A204.1 (cell line): ENCODE data around the gene FBXL16.

Experiments
- FAIRE-seq: peaks from 2 replicates; lab custom pipeline; 2012; peaks lifted over from hg19 to GRCh38; lab: Jason Lieb, UNC

Gene FBXL16

GRCh38 chr16:676565-676902 lies 29.1 kb downstream of the FBXL16 start:
- no peak for FAIRE-seq

- FAIRE-seq: no peak
Observed at GRCh38 chr16:675884-676564, 29.6 kb downstream of the FBXL16 start.

- FAIRE-seq: no peak
Observed at GRCh38 chr16:674968-675883, 30.4 kb downstream of the FBXL16 start, which contains the start of gene RHBDL1. TSS of gene RHBDL1 (plus strand) at chr16:675671. CDS start at chr16:675791, 120 bp downstream.

GRCh38 chr16:674214-674881 lies 31.3 kb downstream of the FBXL16 start:
- FAIRE-seq: no peak

- FAIRE-seq: no peak
Observed at GRCh38 chr16:673399-673991, 32.1 kb downstream of the FBXL16 start.

GRCh38 chr16:672851-673250 lies 32.8 kb downstream of the FBXL16 start:
- FAIRE-seq: no peak

- FAIRE-seq: no peak
Observed at GRCh38 chr16:672371-672770, 33.2 kb downstream of the FBXL16 start.

GRCh38 chr16:671353-672131 lies 34.1 kb downstream of the FBXL16 start:
- no peak for FAIRE-seq

- FAIRE-seq: no peak
Observed at GRCh38 chr16:670485-671352, 34.9 kb downstream of the FBXL16 start.

GRCh38 chr16:669666-670065 lies 35.9 kb downstream of the FBXL16 start:
- FAIRE-seq: no peak

- FAIRE-seq: no peak
Observed at GRCh38 chr16:668519-669171, 37.0 kb downstream of the FBXL16 start.

- FAIRE-seq: no peak
Observed at GRCh38 chr16:667780-668518, 37.7 kb downstream of the FBXL16 start, which contains the start of gene RHOT2. TSS of gene RHOT2 (plus strand) at chr16:668132. CDS start at chr16:668200, 68 bp downstream.

GRCh38 chr16:667113-667779 lies 38.4 kb downstream of the FBXL16 start:
- FAIRE-seq: no peak

GRCh38 chr16:666572-666971 lies 39.0 kb downstream of the FBXL16 start:
- no peak for FAIRE-seq

GRCh38 chr16:662597-662996 lies 43.0 kb downstream of the FBXL16 start:
- no peak for FAIRE-seq

- FAIRE-seq: no peak
Observed at GRCh38 chr16:662095-662494, 43.5 kb downstream of the FBXL16 start.

- FAIRE-seq: no peak
Observed at GRCh38 chr16:661184-661821, 44.3 kb downstream of the FBXL16 start.

GRCh38 chr16:660459-661183 lies 45.0 kb downstream of the FBXL16 start:
- no peak for FAIRE-seq
